Hematopoietic multipotent progenitor cell treated with erythropoietin and hydrocortisone succinate and interleukin-3 and kit ligand, for 17 days (in vitro differentiated cells): ENCODE results near the gene POLR1E.

Experiments used
- DNase-seq: peaks from one replicate; pipeline ENCODE4 v3.0.0-alpha.2; 2015; ENCODE audit warnings: low spot score

Gene POLR1E

GRCh38 chr9:37539634-37540033 lies 53.9 kb downstream of the POLR1E start:
- DNase-seq = no peak

GRCh38 chr9:37540634-37541033 lies 54.9 kb downstream of the POLR1E start:
- DNase-seq = no peak

GRCh38 chr9:37541465-37541864 lies 55.7 kb downstream of the POLR1E start:
- DNase-seq = no peak

GRCh38 chr9:37542488-37542887 lies 56.7 kb downstream of the POLR1E start:
- no peak for DNase-seq

GRCh38 chr9:37542895-37543294 lies 57.1 kb downstream of the POLR1E start:
- DNase-seq = no peak

GRCh38 chr9:37543468-37543867 lies 57.7 kb downstream of the POLR1E start:
- DNase-seq = no peak

GRCh38 chr9:37547328-37547878 lies 61.7 kb downstream of the POLR1E start:
- DNase-seq = no peak

GRCh38 chr9:37549527-37549926 lies 63.8 kb downstream of the POLR1E start:
- no peak for DNase-seq

GRCh38 chr9:37550781-37551180 lies 65.0 kb downstream of the POLR1E start:
- no peak for DNase-seq

- DNase-seq = no peak
Measured at GRCh38 chr9:37551468-37551867, 65.7 kb downstream of the POLR1E start.

GRCh38 chr9:37551888-37552287 lies 66.1 kb downstream of the POLR1E start:
- DNase-seq = no peak
